ENCODE data around the gene BMAL2. TPM values are rescaled to one million over a fixed set of nuclear protein-coding genes. Genes with fewer than 3 reads are reported as not detected.

The BMAL2 gene
- total RNA-seq, 1 experiment from 2014 or later, result 21.5 TPM

GRCh38 chr12:27333403-27334009, 870 bp downstream of the BMAL2 start:
- ChIA-PET CTCF (interaction anchor here (0.7 kb wide), 1 partner anchor 399 kb away, joined by 3 read pairs; no protein-coding TSS in a partner anchor), POLR2A (interaction anchor here (1.2 kb wide), 1 partner anchor 8 kb away, joined by 3 read pairs; no protein-coding TSS in a partner anchor), RAD21 (ENCODE audit: low non-redundant PET in 1 of 2, low total read pairs in 2 of 2, uncharacterized antibody in 2 of 2, unreplicated experiment in 2 of 2) (no interaction called here)
- Histone ChIP-seq H3K9me2 (ENCODE audit: insufficient read depth) (no peaks in the 10 kb centered on the region), H3K36me3 (ENCODE audit: control insufficient read depth in 1 of 2, insufficient read depth in 2 of 2, low read length in 2 of 2) (no peaks in the 10 kb centered on the region), H4K20me1 (ENCODE audit: insufficient read depth) (no peaks in the 10 kb centered on the region), H3K27ac (ENCODE audit: low read depth, low read length) (peak overlapping the region; percentile 55; the same call in 1 of the 2 replicates), H2AFZ (ENCODE audit: low read depth, low read length, poor library complexity, severe bottlenecking) (peak overlapping the region; percentile 79), H3K4me2 (ENCODE audit: low read length) (peak overlapping the region; percentile 95), H3K4me1 (ENCODE audit: control insufficient read depth in 1 of 2, insufficient read depth in 2 of 2, low read length in 2 of 2) (peaks cover 15 to 31% of the 10 kb centered on the region in 2 experiments), H3K4me3 (replicated peaks in 1 of 2; ENCODE audit: low read depth in 1 of 2, low read length in 2 of 2) (peak overlapping the region; percentile 61 to 78), H3K27me3 (ENCODE audit: insufficient read depth, low read length) (no peaks in the 10 kb centered on the region), H3K9ac (ENCODE audit: low read length) (peak overlapping the region; percentile 70), H3K79me2 (ENCODE audit: insufficient read depth, low read length) (peaks cover 14% of the 10 kb centered on the region), H3K9me3 (ENCODE audit: control insufficient read depth in 1 of 2, insufficient read depth in 1 of 2, low read depth in 1 of 2, low read length in 2 of 2) (no peaks in the 10 kb centered on the region)
- ATAC-seq, result peak; percentile 62
- DNase-seq (ENCODE audit: low read depth, low spot score), result no peak
- 0 out of 2 replicates have a peak, but pooled peaks have one; percentile 22 for TF ChIP-seq EGR1 (IDR thresholded peaks at IDR 0.05; ENCODE audit: low read depth)
- no peak for TF ChIP-seq YY1 (IDR thresholded peaks at IDR 0.05; ENCODE audit: extremely low read depth, insufficient replicate concordance, low read depth, low read length)
- peak; percentile 62; the same call in 1 of the 2 replicates for TF ChIP-seq MAX (IDR thresholded peaks at IDR 0.05)
- BruUV-seq (replicated peaks), result no TSS peak
- intact Hi-C loops (cut with micrococcal nuclease), result no loop called here

GRCh38 chr12:27334042-27334720, 1.5 kb downstream of the BMAL2 start:
- Histone ChIP-seq H4K20me1 (ENCODE audit: insufficient read depth) (no peaks in the 10 kb centered on the region), H2AFZ (ENCODE audit: low read depth, low read length, poor library complexity, severe bottlenecking) (no peak overlapping the region)
- CTCF ChIA-PET, result no interaction called here
- no peak for TF ChIP-seq ELF1 (IDR thresholded peaks at IDR 0.05; ENCODE audit: borderline replicate concordance, low read depth)
- no peak for TF ChIP-seq REST (IDR thresholded peaks at IDR 0.05; ENCODE audit: low read depth)
- TF ChIP-seq POLR2A (IDR thresholded peaks at IDR 0.05; ENCODE audit: borderline replicate concordance, extremely low read depth, insufficient read depth, insufficient read length), result no peak
- no peak for TF ChIP-seq POLR2AphosphoS5 (IDR thresholded peaks at IDR 0.05; ENCODE audit: low read depth, low read length)
- no peak for TF ChIP-seq SRF (IDR thresholded peaks at IDR 0.05; ENCODE audit: low read depth)
- TF ChIP-seq ATF3 (IDR thresholded peaks at IDR 0.05), result no peak
- TF ChIP-seq EZH2 (IDR thresholded peaks at IDR 0.05), result no peak
- TF ChIP-seq SIN3A (IDR thresholded peaks at IDR 0.05; ENCODE audit: low read depth), result no peak
- no peak for TF ChIP-seq EGR1 (IDR thresholded peaks at IDR 0.05; ENCODE audit: low read depth)
- TF ChIP-seq CTCF (IDR thresholded peaks at IDR 0.05 in 2 of 3, conservative IDR thresholded peaks at IDR 0.05 in 1 of 3; ENCODE audit: borderline replicate concordance in 1 of 3, insufficient read depth in 1 of 3, low read depth in 2 of 3, low read length in 2 of 3), result no peak
- no peak for TF ChIP-seq CEBPB (IDR thresholded peaks at IDR 0.05; ENCODE audit: low read depth)

More at GRCh38 chr12:27334042-27334720, 1.5 kb downstream of the BMAL2 start:
- H3K4me1 ChIP-seq (ENCODE audit: control insufficient read depth in 1 of 2, insufficient read depth in 2 of 2, low read length in 2 of 2), result peaks cover 15 to 31% of the 10 kb centered on the region in 2 experiments
- peak overlapping the region; percentile 61 to 78 for H3K4me3 ChIP-seq (replicated peaks in 1 of 2; ENCODE audit: low read depth in 1 of 2, low read length in 2 of 2)
- peak overlapping the region; percentile 95 for H3K4me2 ChIP-seq (ENCODE audit: low read length)
- ATAC-seq, result no peak
- H3K79me2 ChIP-seq (ENCODE audit: insufficient read depth, low read length), result peaks cover 14% of the 10 kb centered on the region
- ChIA-PET POLR2A (no interaction called here), RAD21 (ENCODE audit: low non-redundant PET in 1 of 2, low total read pairs in 2 of 2, uncharacterized antibody in 2 of 2, unreplicated experiment in 2 of 2) (no interaction called here)
- no peaks in the 10 kb centered on the region for H3K36me3 ChIP-seq (ENCODE audit: control insufficient read depth in 1 of 2, insufficient read depth in 2 of 2, low read length in 2 of 2)
- no peaks in the 10 kb centered on the region for H3K9me2 ChIP-seq (ENCODE audit: insufficient read depth)
- DNase-seq (ENCODE audit: low read depth, low spot score), result no peak
- H3K9me3 ChIP-seq (ENCODE audit: control insufficient read depth in 1 of 2, insufficient read depth in 1 of 2, low read depth in 1 of 2, low read length in 2 of 2), result no peaks in the 10 kb centered on the region
- H3K27ac ChIP-seq (ENCODE audit: low read depth, low read length), result no peak overlapping the region
- intact Hi-C loops (cut with micrococcal nuclease), result no loop called here
- TSS peak; percentile 66 for BruUV-seq (replicated peaks)
- no peaks in the 10 kb centered on the region for H3K27me3 ChIP-seq (ENCODE audit: insufficient read depth, low read length)
- H3K9ac ChIP-seq (ENCODE audit: low read length), result peak overlapping the region; percentile 70

All from HCT116 (cell line).